ENCODE results near the gene SLC9C1. TPM values are rescaled to one million over a fixed set of nuclear protein-coding genes. Genes with fewer than 3 reads are reported as not detected.

Gene SLC9C1
- total and polyA plus RNA-seq, 9 of the 15 experiments (the other 6 are each of a cell fraction or from before 2014, with no cell fraction given), result not detected

DNA sequence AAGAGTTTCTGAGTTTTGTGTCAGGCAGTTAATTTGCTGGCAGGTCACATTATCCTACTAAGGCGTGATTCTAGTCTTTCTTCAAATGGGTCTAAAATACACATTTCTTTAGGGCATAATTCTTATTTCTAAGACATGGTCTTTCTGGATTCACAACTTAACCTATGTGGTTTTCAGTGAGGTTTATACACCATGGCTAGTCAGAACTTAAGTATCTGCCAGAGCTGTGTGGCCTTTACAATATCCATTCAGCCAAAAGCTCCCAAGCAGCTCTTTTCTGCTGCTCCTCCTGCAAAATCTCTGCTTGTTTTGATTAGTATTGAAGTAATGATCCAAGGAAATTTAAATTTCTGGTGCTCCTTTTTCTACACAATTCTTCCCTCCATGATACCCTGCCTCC lies 33.5 kb downstream of the SLC9C1 start:
- in situ Hi-C loops (cut with MboI), result no loop called here
- CTCF ChIA-PET (ENCODE audit: low intra/inter-chr PET ratio), result no interaction called here
- TF ChIP-seq FUS (optimal IDR thresholded peaks at IDR 0.05; ENCODE audit: low read depth, low read length), result no peak
- TF ChIP-seq CBFA2T3 (IDR thresholded peaks at IDR 0.05), result no peak
- no peak for TF ChIP-seq MYBL2 (IDR thresholded peaks at IDR 0.05; ENCODE audit: low read depth)
- no peak for TF ChIP-seq MYBL2 (CRISPR knock-in tag; IDR thresholded peaks at IDR 0.05; ENCODE audit: borderline replicate concordance)
- no peak for TF ChIP-seq NFIX (CRISPR knock-in tag; IDR thresholded peaks at IDR 0.05; ENCODE audit: low read depth)
- TF ChIP-seq SMARCA5 (IDR thresholded peaks at IDR 0.05), result no peak
- TF ChIP-seq, protein P1, sequence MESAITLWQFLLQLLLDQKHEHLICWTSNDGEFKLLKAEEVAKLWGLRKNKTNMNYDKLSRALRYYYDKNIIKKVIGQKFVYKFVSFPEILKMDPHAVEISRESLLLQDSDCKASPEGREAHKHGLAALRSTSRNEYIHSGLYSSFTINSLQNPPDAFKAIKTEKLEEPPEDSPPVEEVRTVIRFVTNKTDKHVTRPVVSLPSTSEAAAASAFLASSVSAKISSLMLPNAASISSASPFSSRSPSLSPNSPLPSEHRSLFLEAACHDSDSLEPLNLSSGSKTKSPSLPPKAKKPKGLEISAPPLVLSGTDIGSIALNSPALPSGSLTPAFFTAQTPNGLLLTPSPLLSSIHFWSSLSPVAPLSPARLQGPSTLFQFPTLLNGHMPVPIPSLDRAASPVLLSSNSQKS (CRISPR knock-in tag; IDR thresholded peaks at IDR 0.05), result no peak
- TF ChIP-seq PHTF2 (CRISPR knock-in tag; IDR thresholded peaks at IDR 0.05), result no peak
- TF ChIP-seq HDAC3 (IDR thresholded peaks at IDR 0.05; ENCODE audit: borderline replicate concordance, partially characterized antibody), result no peak
- no peak for TF ChIP-seq PTRF (tag; IDR thresholded peaks at IDR 0.05)
- no peak for TF ChIP-seq SUPT5H (IDR thresholded peaks at IDR 0.05)
- no peak for TF ChIP-seq SREBF1 (IDR thresholded peaks at IDR 0.05; ENCODE audit: borderline replicate concordance, low read depth, low read length)
- TF ChIP-seq, protein P2, sequence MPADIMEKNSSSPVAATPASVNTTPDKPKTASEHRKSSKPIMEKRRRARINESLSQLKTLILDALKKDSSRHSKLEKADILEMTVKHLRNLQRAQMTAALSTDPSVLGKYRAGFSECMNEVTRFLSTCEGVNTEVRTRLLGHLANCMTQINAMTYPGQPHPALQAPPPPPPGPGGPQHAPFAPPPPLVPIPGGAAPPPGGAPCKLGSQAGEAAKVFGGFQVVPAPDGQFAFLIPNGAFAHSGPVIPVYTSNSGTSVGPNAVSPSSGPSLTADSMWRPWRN (IDR thresholded peaks at IDR 0.05; ENCODE audit: low read depth), result no peak
- TF ChIP-seq ZNF24 (IDR thresholded peaks at IDR 0.05), result no peak
- TF ChIP-seq, protein P3, sequence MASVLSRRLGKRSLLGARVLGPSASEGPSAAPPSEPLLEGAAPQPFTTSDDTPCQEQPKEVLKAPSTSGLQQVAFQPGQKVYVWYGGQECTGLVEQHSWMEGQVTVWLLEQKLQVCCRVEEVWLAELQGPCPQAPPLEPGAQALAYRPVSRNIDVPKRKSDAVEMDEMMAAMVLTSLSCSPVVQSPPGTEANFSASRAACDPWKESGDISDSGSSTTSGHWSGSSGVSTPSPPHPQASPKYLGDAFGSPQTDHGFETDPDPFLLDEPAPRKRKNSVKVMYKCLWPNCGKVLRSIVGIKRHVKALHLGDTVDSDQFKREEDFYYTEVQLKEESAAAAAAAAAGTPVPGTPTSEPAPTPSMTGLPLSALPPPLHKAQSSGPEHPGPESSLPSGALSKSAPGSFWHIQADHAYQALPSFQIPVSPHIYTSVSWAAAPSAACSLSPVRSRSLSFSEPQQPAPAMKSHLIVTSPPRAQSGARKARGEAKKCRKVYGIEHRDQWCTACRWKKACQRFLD (CRISPR knock-in tag; IDR thresholded peaks at IDR 0.05), result no peak
- no peak for TF ChIP-seq RFX5 (IDR thresholded peaks at IDR 0.05; ENCODE audit: low read depth, low read length)
- TF ChIP-seq, protein P4, sequence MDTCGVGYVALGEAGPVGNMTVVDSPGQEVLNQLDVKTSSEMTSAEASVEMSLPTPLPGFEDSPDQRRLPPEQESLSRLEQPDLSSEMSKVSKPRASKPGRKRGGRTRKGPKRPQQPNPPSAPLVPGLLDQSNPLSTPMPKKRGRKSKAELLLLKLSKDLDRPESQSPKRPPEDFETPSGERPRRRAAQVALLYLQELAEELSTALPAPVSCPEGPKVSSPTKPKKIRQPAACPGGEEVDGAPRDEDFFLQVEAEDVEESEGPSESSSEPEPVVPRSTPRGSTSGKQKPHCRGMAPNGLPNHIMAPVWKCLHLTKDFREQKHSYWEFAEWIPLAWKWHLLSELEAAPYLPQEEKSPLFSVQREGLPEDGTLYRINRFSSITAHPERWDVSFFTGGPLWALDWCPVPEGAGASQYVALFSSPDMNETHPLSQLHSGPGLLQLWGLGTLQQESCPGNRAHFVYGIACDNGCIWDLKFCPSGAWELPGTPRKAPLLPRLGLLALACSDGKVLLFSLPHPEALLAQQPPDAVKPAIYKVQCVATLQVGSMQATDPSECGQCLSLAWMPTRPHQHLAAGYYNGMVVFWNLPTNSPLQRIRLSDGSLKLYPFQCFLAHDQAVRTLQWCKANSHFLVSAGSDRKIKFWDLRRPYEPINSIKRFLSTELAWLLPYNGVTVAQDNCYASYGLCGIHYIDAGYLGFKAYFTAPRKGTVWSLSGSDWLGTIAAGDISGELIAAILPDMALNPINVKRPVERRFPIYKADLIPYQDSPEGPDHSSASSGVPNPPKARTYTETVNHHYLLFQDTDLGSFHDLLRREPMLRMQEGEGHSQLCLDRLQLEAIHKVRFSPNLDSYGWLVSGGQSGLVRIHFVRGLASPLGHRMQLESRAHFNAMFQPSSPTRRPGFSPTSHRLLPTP (IDR thresholded peaks at IDR 0.05; ENCODE audit: borderline replicate concordance, extremely low read depth, insufficient read length), result no peak
- TF ChIP-seq ZNF586 (CRISPR knock-in tag; conservative IDR thresholded peaks at IDR 0.05), result no peak
- no peak for TF ChIP-seq ZNF695 (CRISPR knock-in tag; IDR thresholded peaks at IDR 0.05)
- no peak for TF ChIP-seq POLR2G (IDR thresholded peaks at IDR 0.05; ENCODE audit: low read depth, low read length)

More for the DNA sequence above, 33.5 kb downstream of the SLC9C1 start:
- intact Hi-C loops (cut with micrococcal nuclease), result no loop called here
- Histone ChIP-seq H3K27ac (ENCODE audit: extremely low read depth, low read depth, low read length) (no peak overlapping the region), H3K9me1 (ENCODE audit: control insufficient read depth, insufficient read depth, low read length) (no peaks in the 10 kb centered on the region), H3K36me3 (ENCODE audit: control insufficient read depth, insufficient read depth, low read length) (no peaks in the 10 kb centered on the region), H3K4me2 (ENCODE audit: insufficient read depth, low read length) (no peak overlapping the region), H3K27me3 (ENCODE audit: control insufficient read depth in 2 of 2, insufficient read depth in 2 of 2, low read length in 2 of 2) (no peaks in the 10 kb centered on the region), H3K79me2 (ENCODE audit: control insufficient read depth, insufficient read depth, low read length) (no peaks in the 10 kb centered on the region), H2AFZ (ENCODE audit: low read depth, low read length) (no peak overlapping the region), H3K9me3 (replicated peaks; ENCODE audit: control insufficient read depth, insufficient read depth, low read depth, low read length) (no peaks in the 10 kb centered on the region), H3K9ac (ENCODE audit: insufficient read depth in 1 of 2, low read depth in 2 of 2, low read length in 2 of 2) (no peak overlapping the region), H3K4me3 (no peak overlapping the region), H4K20me1 (replicated peaks; ENCODE audit: control insufficient read depth, insufficient read depth, low read length) (no peaks in the 10 kb centered on the region), H3K4me1 (replicated peaks in 1 of 2; ENCODE audit: control insufficient read depth in 2 of 2, insufficient read depth in 2 of 2, low read length in 2 of 2) (no peaks in the 10 kb centered on the region)
- no TSS peak for BruUV-seq (replicated peaks)
- WGBS (ENCODE audit: insufficient coverage, low coverage, missing lambda C conversion rate), result 0% methylated on average over 1 of the region's 1 CpG
- POLR2A ChIA-PET, result no interaction called here
- no peak for FAIRE-seq
- no peak for DNase-seq (ENCODE audit: extremely low read depth in 1 of 4, low spot score in 3 of 4)
- no peak for ATAC-seq
